ENCODE measurements around the gene YIF1A.

The YIF1A gene, protein sequence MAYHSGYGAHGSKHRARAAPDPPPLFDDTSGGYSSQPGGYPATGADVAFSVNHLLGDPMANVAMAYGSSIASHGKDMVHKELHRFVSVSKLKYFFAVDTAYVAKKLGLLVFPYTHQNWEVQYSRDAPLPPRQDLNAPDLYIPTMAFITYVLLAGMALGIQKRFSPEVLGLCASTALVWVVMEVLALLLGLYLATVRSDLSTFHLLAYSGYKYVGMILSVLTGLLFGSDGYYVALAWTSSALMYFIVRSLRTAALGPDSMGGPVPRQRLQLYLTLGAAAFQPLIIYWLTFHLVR

DNA sequence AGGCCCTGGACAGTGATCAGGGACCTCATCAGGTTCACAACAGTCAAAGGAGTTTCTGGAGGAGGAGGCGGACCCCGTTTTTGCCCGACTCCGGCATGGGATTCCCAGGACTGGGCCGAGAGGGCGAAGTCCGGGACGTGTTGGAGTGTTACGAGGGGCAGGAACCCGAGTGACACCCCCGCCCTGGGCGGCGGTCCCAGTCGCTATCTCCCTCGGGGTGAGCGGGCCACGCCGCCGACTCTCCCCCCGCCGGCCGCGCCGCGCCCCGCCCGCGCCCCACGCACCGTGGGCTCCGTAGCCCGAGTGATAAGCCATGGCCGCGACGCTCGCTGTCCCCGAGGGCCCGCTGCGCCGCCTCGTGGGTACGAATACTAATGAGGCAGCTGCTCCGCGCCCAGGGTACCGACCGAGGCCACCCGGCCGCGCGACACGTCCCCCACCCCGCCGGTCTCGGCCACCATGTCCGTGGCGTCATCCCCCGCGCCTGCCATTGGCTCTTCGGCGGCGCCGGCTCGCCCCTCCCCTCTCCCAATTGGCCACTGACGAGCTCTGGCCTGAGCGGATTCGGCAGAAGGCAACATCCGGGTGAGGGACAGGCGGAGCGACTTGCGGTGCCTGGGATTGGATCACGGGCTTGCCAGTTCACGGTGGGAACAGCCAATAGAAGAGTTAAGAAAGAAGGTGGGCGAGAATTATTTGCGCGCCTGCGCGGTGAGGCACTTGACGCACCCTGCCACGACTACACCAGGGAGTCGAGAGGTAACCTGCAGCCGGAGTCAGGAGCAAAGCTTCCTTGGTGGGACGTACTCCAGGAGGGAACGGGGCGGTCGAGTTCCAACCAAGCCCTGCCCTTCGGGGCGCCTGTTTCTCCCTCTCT is at the start of gene YIF1A:
Gene YIF1A, minus strand, starts transcription at position 473 of the 877 bp plus-strand sequence. Its CDS starts 158 bp downstream, at position 315.
- peak; percentile 98 for DNase-seq

DNA sequence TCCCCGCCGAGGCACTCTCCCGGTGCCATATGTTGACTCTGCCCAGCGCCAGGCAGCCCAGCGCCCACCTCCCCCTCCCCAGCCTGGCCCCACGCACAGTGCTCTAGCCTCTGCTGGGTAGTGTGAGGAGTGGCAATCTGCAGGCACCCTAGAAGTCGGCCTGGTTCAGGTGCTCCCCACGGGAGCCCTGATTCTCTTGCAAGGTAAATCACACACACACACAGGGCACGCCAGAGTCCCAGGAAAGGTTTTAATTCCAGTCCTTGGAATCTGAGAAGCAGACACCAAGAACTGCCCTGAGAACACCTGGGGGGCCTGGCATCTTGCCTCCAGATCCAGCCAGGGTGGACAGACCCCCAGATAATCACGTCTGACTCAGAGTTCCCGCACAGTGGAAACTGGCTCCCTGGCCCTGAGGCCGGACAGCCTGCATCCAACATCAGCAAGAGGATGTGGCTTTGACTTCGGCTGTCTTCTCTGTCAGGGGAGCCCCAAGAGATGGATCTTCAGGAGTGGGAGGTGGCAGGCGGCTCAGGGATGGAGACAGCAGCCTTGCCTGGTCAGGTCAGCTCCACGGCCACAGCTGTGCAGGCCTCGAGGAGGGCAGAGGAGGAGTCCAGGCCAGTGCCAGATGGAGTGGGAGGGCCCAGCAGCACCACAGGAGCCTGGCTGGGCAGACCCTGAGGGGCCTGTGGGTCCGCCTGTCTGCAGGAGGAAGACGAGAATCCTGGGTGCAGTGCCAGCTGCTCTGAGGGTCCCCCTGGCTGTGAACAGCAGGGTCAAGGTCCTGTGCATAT is 48.4 kb upstream of the YIF1A start:
- DNase-seq, result no peak

DNA sequence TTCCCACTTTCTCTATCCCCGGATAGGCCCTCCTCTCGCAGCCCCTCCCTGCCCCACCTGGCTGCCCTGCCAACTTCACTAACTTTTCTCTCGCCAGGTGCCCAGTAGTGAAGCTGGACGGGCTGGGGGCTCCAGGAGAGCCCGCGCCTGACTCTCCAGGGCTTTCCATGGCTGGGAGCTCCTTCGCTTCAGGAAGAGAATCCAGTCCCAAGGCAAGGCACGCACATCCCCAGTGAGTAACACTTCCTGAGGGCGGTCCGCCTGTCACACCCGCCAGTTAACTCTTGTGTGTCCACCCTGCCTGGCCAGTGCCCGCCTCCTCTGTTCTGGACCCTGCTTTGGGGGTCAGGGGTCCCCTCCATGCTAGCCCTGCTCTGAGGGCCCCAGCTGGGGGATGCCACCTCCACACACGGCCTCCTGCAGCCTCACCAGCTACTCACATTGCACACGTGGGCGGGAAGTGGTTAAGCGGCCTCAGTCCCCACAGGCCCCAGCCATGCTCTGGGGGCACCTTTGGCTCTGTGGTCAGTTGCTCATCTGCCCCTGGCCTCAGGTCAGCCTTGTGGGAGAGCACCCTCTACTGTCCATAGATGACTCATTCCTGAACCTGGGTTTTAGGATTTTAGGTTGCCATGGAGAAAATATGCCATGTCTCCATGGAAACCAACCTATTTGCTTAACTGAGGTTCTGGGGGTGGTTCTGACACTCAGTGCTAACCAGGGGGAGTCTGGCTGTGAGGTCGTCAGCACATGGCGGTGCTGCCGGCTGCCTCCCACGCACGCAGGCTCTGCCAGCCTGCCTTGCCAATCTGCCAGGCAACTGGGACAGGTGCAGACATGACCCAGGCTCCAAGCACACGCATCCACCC is 47.5 kb upstream of the YIF1A start, which contains the start of gene RIN1:
Gene RIN1, minus strand, starts transcription at position 201 of the 869 bp plus-strand sequence. Its CDS starts 32 bp downstream, at position 169.
- no peak for DNase-seq

DNA sequence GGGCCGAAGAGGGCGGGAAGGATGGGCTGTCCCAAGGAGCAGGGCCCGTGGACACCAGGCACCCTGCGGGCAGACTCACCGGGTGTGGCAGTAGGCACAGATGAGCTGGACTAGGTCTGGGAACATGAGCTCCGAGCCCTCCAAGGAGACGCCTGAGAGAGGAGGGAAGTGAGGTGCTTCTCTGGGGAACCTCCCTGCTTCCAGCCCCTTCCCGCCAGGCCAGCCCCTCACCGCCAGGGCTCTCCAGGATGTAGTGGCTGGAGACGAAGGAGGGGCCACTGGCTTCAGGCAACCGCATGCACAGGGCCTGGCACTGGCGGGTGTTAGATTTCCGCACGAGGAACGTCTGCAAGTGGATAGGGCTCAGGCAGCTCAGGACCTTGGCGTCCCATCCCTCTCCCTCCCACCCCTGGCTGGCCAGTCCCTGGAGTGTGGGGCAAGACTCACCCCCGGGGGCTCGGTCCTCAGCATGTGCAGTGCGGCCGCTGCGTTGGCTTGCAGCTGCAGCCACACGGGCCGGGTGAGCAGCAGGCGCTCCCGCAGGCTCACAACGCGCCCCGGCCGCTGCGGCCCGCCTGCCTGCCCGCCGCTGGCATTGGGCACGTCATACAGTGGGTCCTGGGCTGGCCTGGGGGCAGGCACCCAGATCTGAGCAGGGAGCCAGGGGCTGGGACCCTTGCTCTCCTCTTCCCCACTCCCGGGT is 46.7 kb upstream of the YIF1A start:
- no peak for DNase-seq

DNA sequence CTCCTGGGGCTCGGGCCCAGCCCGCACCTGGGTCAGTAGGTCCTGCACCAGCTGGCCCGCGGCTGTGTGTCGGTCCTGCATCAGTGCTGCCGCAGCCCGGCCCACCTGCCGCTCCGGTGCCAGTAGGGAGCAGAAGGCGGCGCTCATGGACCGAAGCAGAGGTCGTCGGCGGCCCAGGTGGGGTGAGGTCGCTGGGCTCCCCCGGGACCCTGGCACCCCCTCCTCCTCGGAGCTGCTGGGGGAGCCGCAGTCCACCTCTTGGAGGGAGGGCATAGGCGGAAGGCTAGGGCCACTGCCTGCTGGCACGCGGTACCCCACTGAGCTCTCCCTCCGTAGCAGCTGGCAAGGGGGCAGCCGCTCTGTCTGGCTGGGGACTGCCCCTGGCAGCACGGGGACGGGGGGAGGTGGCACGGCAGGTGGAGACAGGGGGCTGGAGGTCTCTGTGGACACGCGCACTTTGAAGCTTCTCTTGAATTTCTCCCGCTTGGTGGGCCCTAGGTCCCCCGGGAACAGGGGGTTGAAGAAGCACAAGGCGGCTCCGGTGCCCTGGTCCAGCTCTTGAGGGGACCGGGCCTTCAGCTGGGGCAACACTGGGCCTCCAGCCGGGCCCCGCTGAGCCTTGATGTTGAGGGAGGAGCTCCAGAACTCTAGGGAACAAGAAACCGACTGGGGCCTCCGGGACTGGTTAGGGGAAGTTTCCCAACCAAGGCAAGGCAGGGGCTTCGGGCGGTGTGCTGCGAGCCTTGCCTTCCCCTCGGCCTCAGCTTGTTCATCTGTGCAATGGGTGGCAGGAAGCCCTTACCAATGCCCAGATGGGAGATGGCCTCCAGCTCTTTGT is 45.9 kb upstream of the YIF1A start:
- DNase-seq, result no peak

DNA sequence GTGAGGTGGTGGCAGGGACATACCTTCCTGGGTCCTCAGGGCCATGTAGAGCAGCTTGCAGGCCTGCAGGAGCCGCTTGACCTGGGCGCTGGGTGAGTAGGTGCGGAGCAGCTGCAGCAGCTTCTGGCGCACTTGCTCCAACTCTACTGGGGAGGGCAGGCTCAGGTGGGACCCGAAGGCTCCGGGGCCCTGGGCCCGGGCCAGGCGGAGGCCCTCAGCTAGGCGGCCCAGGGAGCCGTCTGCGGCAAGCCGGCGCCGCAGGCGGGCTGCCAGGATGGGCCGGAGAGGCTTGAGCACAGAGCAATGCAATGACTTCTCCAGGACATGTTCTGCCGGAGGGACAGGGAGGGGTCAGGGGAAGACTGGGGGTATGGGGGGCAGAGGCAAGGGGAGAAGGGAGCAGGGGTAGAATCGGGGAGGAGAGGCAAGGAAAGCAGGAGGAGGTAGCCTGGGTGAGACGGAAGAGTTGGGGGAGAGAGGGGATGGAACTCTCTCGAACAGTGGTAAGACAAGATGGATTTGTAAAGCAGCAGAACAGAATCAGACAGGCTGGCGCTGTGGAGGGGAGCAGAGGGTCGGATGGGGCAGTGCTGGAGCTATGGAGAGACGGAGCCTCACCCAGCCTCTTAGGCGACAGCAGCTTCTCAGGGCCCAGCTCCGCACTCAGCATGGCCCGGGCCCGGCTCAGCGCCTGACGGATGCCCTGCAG is 45.1 kb upstream of the YIF1A start:
- no peak for DNase-seq

DNA sequence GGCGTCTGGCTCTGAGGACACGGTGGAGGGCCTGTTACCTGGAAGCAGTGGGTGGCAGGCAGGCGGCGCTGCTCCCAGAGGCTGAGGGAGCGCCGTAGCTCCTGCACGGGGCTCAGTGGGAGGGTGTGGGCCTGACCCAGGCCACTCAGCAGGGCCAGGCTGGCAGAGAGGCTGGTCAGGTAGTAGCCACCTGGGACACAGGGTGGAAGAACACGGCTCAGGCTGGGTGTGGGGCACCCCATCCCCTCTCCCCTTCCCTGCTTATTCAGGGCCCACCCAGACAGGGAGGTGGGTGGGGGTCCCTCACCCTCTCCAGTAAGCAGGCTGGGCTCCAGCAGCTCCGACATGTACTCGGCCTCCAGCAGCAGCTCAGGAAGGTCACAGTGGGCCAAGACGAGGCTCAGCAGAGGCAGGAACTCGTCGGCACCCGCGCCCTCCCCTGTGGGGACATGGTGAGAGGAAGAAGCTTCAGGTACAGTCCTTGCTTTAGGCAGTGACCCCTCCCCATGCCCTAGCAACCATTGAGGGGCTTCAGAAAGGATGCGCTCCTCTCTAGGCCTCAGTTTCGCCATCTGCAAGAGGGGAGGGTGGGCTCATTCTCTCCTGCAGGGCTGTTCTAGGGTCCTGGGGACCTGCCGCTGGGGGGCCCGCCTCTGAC is 44.4 kb upstream of the YIF1A start:
- no peak for DNase-seq

DNA sequence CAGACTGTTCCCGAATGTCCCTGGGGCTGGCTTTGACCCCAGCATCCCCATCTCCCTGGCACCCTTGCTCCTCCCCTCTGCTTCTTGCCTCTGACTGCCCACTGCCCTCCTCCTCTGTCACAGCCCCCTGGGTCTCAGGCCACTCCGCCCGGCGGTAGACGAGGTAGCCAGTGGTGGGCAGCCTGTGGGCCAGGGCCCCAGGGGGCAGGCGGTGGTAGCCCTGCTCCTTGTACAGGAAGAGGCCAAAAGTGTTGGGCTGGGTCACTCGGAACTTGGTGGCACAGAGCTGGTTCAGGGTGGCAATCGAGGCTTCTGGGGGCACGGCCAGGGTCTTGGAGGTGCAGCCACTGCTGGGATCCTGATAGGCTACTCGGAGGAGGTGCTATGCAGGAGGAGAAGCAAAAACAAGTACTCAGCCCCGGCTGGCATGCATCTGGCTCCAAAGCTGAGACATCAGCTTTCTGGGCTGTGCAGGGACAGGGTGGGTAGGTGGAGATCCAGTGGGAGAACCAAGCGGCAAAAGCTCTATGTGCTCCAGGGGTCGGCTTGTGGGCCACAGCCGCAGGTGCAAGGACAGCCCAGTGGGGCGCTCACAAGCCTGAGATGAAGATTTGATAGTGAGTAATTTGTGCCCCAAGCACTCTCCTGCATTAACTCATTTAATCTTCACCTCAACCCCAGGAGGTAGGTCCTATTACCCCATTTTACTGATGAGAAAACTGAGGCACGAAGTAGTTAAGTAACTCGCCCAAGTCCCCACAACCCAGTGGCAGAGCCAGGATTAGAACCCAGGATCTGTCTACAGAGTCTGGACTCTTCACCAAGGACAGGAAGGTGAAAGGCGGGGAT is 43.7 kb upstream of the YIF1A start:
- no peak for DNase-seq

DNA sequence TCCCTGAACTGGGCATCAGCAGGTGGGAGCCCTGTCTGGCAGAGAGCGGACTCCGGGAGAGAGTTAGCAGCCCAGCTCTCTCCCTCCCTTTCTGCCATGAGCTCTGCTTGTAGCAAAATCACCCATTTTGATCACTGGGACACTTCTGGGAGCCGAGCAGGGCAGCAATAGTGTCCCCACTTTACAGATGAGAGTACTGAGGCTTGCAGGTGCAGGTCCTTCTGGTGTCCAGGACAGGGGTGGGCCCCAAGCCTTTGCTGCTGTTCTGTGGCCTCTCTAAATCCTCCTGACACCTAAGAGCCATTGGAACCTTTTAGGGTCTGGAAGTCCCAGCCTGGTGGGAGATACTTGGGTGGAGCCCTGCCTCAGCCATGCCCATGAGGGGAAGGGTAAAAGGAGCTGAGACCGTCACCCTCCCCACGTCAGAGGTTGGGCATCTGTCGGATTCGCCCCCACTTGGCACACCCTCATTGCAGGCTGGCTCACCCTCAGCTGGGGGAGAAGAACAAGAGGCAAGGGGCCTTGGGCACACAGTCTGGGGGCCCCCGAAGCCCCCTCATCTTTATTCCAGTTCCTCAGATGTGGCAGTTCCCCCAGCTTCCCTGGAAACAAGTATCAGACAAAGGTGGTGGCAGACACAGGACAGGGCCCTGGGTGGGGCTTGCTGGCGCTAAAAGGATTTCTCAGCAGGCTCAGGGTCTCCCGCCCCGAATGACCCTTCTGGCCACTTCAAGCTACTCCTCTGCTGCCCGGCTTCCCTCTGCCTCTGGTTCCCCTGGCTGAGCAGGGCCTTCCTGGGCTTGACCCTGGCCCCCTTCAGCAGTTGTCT is 42.8 kb upstream of the YIF1A start:
- no peak for DNase-seq

DNA sequence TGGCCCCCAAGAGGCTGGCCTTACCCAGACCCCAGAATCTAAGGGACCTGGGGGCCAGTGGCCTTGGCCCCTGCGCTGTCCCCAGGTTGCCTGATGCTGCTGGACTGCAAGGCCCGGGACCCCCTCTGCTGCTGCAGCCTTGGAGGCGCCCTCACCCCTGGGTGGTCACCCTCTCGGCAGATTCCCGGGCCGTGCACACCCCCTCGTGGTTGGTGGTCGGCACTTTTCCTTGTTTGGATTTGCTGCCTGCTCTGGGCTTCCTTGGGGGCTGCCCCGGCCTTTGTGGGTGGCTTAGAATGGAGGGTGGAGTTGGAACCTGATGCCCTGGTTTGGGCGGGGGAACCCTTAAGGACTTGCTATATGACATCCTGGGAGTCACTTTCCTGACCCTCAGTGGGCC is 42.0 kb upstream of the YIF1A start:
- DNase-seq, result no peak

DNA sequence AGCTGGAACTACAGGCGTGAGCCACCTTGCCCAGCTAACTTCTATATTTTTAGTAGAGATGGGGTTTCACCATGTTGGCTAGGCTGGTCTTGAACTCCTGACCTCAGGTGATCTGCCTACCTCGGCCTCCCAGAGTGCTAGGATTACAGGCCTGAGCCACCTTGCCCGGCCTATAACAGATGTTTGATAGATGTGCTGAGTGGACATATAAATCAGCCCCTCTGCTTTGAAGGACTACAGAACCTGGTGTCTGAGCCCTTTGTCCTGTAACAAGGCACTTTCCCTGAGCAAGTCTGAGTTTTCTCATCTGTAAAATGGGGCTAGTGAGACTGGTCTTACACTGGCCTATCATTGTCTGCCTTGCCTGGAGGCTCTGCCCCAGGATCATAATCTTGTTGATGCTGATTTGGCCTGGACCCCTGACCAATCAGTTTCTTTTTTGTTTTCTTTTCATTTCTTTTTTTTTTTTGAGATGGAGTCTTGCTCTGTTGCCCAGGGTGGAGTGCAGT is 40.3 kb upstream of the YIF1A start:
- DNase-seq, result no peak

DNA sequence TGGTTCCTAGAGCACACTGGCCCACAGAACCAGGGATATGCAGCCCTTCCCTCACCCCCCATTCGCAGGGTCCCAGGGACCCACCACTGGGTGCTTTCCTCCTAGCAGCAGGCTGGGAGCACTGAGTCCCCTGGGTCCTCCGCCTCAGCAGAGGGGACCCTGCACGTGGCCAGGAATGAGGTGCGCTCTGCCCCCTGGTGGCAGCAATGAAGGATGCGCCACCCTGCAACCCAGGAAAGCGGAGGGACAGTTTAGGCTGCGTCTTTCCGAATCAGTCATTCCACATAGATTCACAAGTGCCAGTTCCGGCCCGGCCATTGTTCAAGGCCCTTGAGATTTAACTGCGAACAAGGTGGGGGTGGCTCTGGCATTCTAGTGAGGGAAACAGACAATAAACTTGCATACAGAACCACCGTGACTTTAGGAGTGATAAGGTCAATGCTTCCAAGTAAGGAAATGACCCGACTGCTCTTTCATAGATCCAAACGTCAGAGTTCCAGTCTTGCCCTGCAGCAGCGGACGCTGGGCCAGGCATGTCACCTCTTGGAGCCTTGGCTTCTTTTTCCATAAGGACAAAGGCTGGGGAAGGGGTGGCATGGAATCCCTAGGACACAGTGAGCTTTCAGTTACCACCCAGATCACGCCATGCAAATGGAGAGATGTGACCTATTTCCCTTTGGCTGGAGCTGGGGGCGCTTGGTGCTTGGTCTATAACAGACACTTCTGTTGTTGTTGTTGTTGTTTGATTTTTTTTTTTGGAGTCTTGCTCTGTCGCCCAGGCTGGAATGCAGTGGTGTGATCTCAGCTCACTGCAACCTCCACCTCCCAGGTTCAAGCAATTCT is 39.6 kb upstream of the YIF1A start:
- DNase-seq, result peak; percentile 82

DNA sequence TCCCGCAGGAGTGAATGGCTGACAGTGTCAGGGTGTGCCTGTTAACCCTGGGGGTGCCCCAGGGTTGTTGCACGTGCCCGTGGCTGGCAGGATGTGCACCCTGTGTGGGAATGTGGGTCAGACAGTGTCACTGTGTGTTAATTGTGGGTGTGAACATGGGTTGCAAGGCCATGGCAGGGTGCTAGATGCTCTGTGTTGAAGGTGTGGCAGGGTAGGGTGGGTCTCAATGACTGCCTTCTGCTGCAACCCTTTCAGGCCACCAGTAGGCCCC is 39.0 kb upstream of the YIF1A start:
- no peak for DNase-seq

DNA sequence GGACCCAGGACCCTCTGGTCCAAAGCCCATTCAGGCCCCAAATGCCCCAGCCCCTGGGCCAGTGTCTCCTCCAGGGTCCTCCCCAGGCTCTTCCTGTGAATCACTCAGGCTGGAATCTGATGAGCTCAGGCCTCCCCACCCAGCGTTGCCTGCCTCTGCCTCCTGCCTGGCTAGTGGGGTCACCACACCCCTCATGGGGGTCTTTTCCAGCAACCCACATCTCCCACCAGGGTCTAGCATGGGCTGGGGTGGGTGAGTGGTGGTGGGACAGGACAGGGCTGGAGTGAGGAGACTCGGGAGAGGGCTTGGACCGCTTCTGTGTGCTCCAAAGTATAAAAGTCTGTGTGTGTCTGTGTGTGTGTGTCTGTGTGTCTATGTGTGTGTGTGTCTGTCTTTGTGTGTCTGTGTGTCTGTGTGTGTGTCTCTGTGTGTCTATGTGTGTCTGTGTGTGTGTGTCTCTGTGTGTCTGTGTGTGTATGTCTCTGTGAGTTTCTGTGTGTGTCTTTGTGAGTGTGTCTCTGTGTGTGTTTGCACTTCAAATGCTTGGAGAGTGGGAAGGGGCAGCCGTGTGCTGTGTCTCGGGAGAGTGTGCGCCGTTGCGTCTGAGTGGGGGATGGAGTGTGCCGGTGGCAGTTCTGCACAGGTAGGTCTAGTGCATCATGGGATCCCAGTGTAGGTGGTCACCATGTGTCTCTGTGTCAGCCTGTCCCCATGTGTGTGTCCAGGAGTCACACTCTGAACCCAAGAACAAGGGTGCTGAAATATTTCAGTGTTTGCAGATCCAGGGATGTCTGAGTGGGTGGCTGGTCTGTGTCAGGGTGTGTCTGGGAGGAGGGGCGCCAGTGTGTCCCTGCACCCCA is 38.5 kb upstream of the YIF1A start:
- DNase-seq, result no peak

DNA sequence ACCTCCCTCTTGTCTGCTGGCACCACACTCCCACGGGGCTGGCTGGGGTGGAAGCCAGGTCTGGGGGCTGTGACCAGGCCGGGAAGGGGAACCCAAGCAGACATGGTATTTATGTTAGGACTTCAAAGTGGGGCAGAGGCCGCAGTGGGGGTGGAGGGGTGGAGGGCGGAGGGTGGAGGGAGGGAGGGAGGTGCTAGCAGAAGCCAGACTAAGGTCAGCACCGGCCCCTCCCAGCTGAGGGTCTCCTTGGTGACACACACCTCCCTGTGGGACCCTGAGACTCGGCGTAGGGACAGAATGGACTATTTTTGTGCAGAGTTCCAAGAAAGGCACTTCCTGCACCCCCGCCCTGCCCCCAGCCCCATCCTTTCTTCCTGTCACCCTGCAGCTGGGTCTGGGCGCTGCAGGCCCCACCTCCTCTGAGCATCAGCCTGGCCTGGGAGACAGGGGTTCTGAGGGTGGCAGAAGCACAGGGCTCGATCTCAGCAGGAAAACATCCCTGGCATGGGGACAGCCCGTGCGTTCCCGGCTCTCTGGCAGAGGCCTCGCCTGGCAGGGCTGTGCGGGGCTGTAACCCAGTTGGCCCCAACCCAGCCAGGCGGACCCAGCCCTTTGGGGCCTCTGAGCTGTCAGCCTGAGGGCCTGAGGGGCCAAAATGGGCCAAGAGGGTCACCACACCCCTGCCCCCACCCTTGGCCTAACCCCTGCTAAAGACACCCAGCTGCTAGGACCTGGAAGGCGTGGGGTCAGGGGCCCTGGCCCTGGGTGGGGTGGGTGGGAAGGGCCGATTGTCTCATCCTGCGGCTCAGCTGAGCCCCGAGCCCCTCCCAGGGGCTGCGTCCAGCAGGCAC is 37.5 kb upstream of the YIF1A start:
- DNase-seq, result no peak

All from NCI-H1436 (cell line).